HG03439 (cell line): ENCODE measurements around the gene ESR2.
"Not testable (repeated sequence)": the region's sequence is repeated elsewhere in the genome, so short reads cannot be mapped to it uniquely, and the experiment has no call there.

Experiments
- ATAC-seq: cut with Tn5 transposase; IDR thresholded peaks from one replicate; pipeline ENCODE4 v1.9.1; 2021; ENCODE audit warnings: mild to moderate bottlenecking, moderate library complexity; ENCODE audit not compliant: unreplicated experiment

The ESR2 gene

GRCh38 chr14:64201296-64201695 lies 92.9 kb downstream of the ESR2 start:
- no peak for ATAC-seq

GRCh38 chr14:64200170-64200569 lies 94.0 kb downstream of the ESR2 start:
- ATAC-seq: no peak

- no peak for ATAC-seq
These were observed 95.7 kb downstream of the ESR2 start for GRCh38 chr14:64198486-64198885.

GRCh38 chr14:64197996-64198395 lies 96.2 kb downstream of the ESR2 start:
- ATAC-seq: no peak

GRCh38 chr14:64196814-64197411 lies 97.3 kb downstream of the ESR2 start:
- no peak for ATAC-seq

GRCh38 chr14:64196056-64196455 lies 98.1 kb downstream of the ESR2 start:
- no peak for ATAC-seq

GRCh38 chr14:64195199-64195598 lies 99.0 kb downstream of the ESR2 start:
- no peak for ATAC-seq

GRCh38 chr14:64194404-64194803 lies 99.8 kb downstream of the ESR2 start:
- no peak for ATAC-seq

- ATAC-seq: no peak
These were observed 100.3 kb downstream of the ESR2 start for GRCh38 chr14:64193821-64194220.

- no peak for ATAC-seq
These were observed 102.4 kb downstream of the ESR2 start for GRCh38 chr14:64191756-64192155.

- no peak for ATAC-seq
These were observed 103.1 kb downstream of the ESR2 start for GRCh38 chr14:64190974-64191502.

GRCh38 chr14:64187331-64187730 lies 106.8 kb downstream of the ESR2 start:
- ATAC-seq: no peak

- ATAC-seq: no peak
These were observed 107.7 kb downstream of the ESR2 start for GRCh38 chr14:64186231-64187129.

GRCh38 chr14:64185184-64185583 lies 109.0 kb downstream of the ESR2 start:
- no peak for ATAC-seq

GRCh38 chr14:64184103-64184729 lies 110.0 kb downstream of the ESR2 start:
- no peak for ATAC-seq

GRCh38 chr14:64182908-64183307 lies 111.3 kb downstream of the ESR2 start:
- ATAC-seq: not testable (repeated sequence)

- ATAC-seq: no peak
These were observed 115.4 kb downstream of the ESR2 start for GRCh38 chr14:64178814-64179213.

- no peak for ATAC-seq
These were observed 117.8 kb downstream of the ESR2 start for GRCh38 chr14:64176330-64176729.

- no peak for ATAC-seq
These were observed 119.0 kb downstream of the ESR2 start for GRCh38 chr14:64174922-64175782.

- ATAC-seq: no peak
These were observed 124.0 kb downstream of the ESR2 start for GRCh38 chr14:64170181-64170580.

- ATAC-seq: no peak
These were observed 134.6 kb downstream of the ESR2 start for GRCh38 chr14:64159588-64159987.
